Mesendoderm (in vitro differentiated cells): ENCODE results near the gene KNCN.

Experiments
- DNase-seq: peaks from one replicate; pipeline ENCODE4 v3.0.0; 2013
- H2AK5ac ChIP-seq: 2 replicates; pipeline ENCODE4 v1.6.1; 2013; ENCODE audit warnings: low read length, inconsistent platforms
- H2BK120ac ChIP-seq: 2 replicates; pipeline ENCODE4 v1.6.1; 2013; ENCODE audit warnings: low read depth, mild to moderate bottlenecking, low read length, moderate library complexity, mixed read lengths
- H2BK15ac ChIP-seq: replicated peaks from 2 replicates; pipeline ENCODE4 v1.6.1; 2013; ENCODE audit warnings: low read depth, mild to moderate bottlenecking, moderate library complexity
- H2BK5ac ChIP-seq: 2 replicates; pipeline ENCODE4 v1.6.1; 2013; ENCODE audit warnings: low read length, inconsistent platforms
- H3K18ac ChIP-seq: 2 replicates; pipeline ENCODE4 v1.6.1; 2013; ENCODE audit warnings: mild to moderate bottlenecking, low read length, mixed read lengths
- H3K23ac ChIP-seq: one replicate; pipeline ENCODE4 v1.6.1; 2013; ENCODE audit warnings: low read length
- H3K27ac ChIP-seq: 2 replicates; pipeline ENCODE4 v1.5.1; 2013; ENCODE audit warnings: low read depth, mild to moderate bottlenecking, inconsistent platforms, low read length, moderate library complexity
- H3K27me3 ChIP-seq: 2 replicates; pipeline ENCODE4 v1.6.1; 2013; ENCODE audit warnings: low read length, control low read depth, mild to moderate bottlenecking, inconsistent platforms; ENCODE audit not compliant: insufficient read depth, poor library complexity
- H3K36me3 ChIP-seq: 2 replicates; pipeline ENCODE4 v1.6.1; 2013; ENCODE audit warnings: low read length, inconsistent platforms; ENCODE audit not compliant: control insufficient read depth, insufficient read depth
- H3K4ac ChIP-seq: one replicate; pipeline ENCODE4 v1.6.1; 2013; ENCODE audit warnings: low read depth, mild to moderate bottlenecking, low read length, moderate library complexity
- H3K4me1 ChIP-seq: 2 replicates; pipeline ENCODE4 v1.6.1; 2013; ENCODE audit warnings: low read depth, low read length, inconsistent platforms; ENCODE audit not compliant: control insufficient read depth
- H3K4me2 ChIP-seq: 2 replicates; pipeline ENCODE4 v1.6.1; 2013; ENCODE audit warnings: low read length
- H3K4me3 ChIP-seq: 2 replicates; pipeline ENCODE4 v1.5.1; 2013; ENCODE audit warnings: mild to moderate bottlenecking, low read length
- H3K56ac ChIP-seq: one replicate; pipeline ENCODE4 v1.6.1; 2013; ENCODE audit warnings: low read length
- H3K79me1 ChIP-seq: 2 replicates; pipeline ENCODE4 v1.6.1; 2013; ENCODE audit warnings: low read length, inconsistent platforms
- H3K79me2 ChIP-seq: 2 replicates; pipeline ENCODE4 v1.6.1; 2013; ENCODE audit warnings: mild to moderate bottlenecking, low read length; ENCODE audit not compliant: control insufficient read depth, insufficient read depth
- H3K9ac ChIP-seq: 2 replicates; pipeline ENCODE4 v1.6.1; 2013; ENCODE audit warnings: low read length, inconsistent platforms
- H4K5ac ChIP-seq: one replicate; pipeline ENCODE4 v1.6.1; 2013; ENCODE audit warnings: low read length
- H4K8ac ChIP-seq: one replicate; pipeline ENCODE4 v1.6.1; 2013; ENCODE audit warnings: low read depth, mild to moderate bottlenecking, control low read depth, low read length, moderate library complexity
- WGBS: extraction: QIAGEN DNeasy Blood & Tissue Kit; methylation state at CpG from one replicate; pipeline ENCODE4 v1.1.7; 2013; ENCODE audit warnings: low lambda C conversion rate, missing lambda C conversion rate; ENCODE audit not compliant: insufficient coverage; ENCODE audit errors: extremely low coverage; 5-methylcytosine and 5-hydroxymethylcytosine counted together

Gene KNCN

DNA sequence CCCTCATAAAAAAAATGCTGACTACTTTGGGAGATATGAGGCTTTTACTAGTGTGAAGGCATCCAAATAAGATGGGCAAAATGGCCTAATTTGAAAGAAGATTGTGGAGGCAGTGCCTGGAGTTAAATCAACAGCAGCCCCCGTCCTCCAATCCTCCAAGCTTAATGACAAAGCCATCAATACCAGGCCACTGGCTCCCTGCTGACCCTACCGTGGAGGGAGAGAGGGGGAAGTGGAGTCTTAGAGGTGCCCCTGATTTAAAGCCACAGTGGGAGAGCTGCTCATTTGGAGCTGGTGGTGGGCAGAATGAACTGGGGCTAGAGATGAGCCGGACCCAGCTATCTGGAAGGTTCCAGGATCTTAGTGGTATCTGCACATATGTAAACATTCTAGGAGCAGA is 24.3 kb upstream of the KNCN start:
- no peak for DNase-seq
- Histone ChIP-seq H3K56ac (no peak overlapping the region), H3K27me3 (no peaks in the 10 kb centered on the region), H4K5ac (no peak overlapping the region), H3K18ac (no peak overlapping the region), H3K79me2 (no peaks in the 10 kb centered on the region), H4K8ac (no peak overlapping the region), H3K4ac (no peak overlapping the region), H2BK15ac (no peak overlapping the region), H2BK120ac (no peak overlapping the region), H3K9ac (no peak overlapping the region), H3K79me1 (no peaks in the 10 kb centered on the region), H2BK5ac (no peak overlapping the region), H3K27ac (no peak overlapping the region), H3K4me2 (no peak overlapping the region), H3K23ac (no peak overlapping the region), H3K4me3 (no peak overlapping the region), H3K36me3 (no peaks in the 10 kb centered on the region), H3K4me1 (no peaks in the 10 kb centered on the region), H2AK5ac (no peak overlapping the region)
- WGBS, result no CpG with 5 or more reads among the region's 3 CpGs

DNA sequence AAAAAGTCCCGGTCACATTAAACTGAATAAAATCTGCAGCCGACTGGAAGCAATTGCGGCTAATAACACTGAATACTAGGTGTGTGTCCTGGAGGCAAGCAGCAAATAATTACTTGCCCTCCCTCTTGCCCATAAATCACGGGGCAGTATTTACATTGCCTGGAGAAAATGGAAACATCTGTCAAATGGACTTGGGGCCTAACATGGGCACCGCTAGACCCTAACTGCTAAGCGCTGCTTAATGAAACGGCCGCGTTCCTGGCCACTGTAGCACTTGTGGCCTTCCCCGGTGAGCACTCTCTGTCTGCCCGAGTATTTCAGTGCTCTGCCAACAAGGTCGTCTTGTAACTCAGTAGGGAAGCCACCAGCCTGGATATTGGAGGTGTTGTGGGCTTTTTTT is 23.9 kb upstream of the KNCN start:
- no peak for DNase-seq
- Histone ChIP-seq H3K27ac (no peak overlapping the region), H4K5ac (no peak overlapping the region), H3K27me3 (no peaks in the 10 kb centered on the region), H3K4me1 (no peaks in the 10 kb centered on the region), H3K4me2 (no peak overlapping the region), H2BK120ac (no peak overlapping the region), H3K56ac (no peak overlapping the region), H3K4ac (no peak overlapping the region), H3K79me2 (no peaks in the 10 kb centered on the region), H3K23ac (no peak overlapping the region), H2BK15ac (no peak overlapping the region), H3K36me3 (no peaks in the 10 kb centered on the region), H3K18ac (no peak overlapping the region), H3K9ac (no peak overlapping the region), H3K4me3 (no peak overlapping the region), H2BK5ac (no peak overlapping the region), H3K79me1 (no peaks in the 10 kb centered on the region), H2AK5ac (no peak overlapping the region), H4K8ac (no peak overlapping the region)
- no CpG with 5 or more reads among the region's 12 CpGs for WGBS

DNA sequence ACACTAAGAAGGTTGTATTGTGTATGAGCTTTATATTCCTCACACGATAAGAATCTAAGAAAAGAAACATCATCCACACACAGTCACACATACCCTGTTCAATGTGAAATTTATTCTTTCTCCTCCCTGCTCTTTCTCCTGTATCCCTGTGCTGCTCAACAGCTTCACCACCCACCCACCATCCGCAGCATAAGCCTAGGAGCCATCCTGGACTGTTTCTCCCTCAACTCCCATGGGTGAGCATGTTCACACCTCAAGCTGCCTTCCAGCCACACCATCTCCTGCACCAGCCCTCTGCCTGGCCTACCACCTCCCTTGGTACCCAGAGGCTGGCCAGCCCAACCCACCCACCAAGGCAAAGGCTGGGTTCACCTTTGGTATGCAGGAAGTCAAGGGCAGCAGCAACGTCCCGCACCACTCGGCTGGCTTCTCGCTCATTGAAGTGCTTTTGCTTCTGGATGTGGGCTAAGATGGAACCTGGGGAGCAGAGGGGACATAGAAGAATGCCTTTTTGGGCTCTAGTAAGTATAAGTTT is 20.3 kb upstream of the KNCN start:
- DNase-seq, result no peak
- H3K18ac ChIP-seq, result no peak overlapping the region
- H3K27me3 ChIP-seq, result no peaks in the 10 kb centered on the region
- H2AK5ac ChIP-seq, result no peak overlapping the region
- H3K4me2 ChIP-seq, result no peak overlapping the region
- H3K36me3 ChIP-seq, result no peaks in the 10 kb centered on the region
- H2BK120ac ChIP-seq, result no peak overlapping the region
- peak overlapping the region; percentile 87 for H3K23ac ChIP-seq
- no peak overlapping the region for H3K4ac ChIP-seq
- H3K79me1 ChIP-seq, result no peaks in the 10 kb centered on the region
- no peak overlapping the region for H3K4me3 ChIP-seq
- H3K9ac ChIP-seq, result no peak overlapping the region
- no CpG with 5 or more reads among the region's 6 CpGs for WGBS
- H3K56ac ChIP-seq, result no peak overlapping the region
- no peaks in the 10 kb centered on the region for H3K79me2 ChIP-seq
- no peak overlapping the region for H2BK15ac ChIP-seq
- no peak overlapping the region for H4K5ac ChIP-seq
- no peaks in the 10 kb centered on the region for H3K4me1 ChIP-seq
- no peak overlapping the region for H3K27ac ChIP-seq
- H4K8ac ChIP-seq, result no peak overlapping the region
- H2BK5ac ChIP-seq, result no peak overlapping the region

DNA sequence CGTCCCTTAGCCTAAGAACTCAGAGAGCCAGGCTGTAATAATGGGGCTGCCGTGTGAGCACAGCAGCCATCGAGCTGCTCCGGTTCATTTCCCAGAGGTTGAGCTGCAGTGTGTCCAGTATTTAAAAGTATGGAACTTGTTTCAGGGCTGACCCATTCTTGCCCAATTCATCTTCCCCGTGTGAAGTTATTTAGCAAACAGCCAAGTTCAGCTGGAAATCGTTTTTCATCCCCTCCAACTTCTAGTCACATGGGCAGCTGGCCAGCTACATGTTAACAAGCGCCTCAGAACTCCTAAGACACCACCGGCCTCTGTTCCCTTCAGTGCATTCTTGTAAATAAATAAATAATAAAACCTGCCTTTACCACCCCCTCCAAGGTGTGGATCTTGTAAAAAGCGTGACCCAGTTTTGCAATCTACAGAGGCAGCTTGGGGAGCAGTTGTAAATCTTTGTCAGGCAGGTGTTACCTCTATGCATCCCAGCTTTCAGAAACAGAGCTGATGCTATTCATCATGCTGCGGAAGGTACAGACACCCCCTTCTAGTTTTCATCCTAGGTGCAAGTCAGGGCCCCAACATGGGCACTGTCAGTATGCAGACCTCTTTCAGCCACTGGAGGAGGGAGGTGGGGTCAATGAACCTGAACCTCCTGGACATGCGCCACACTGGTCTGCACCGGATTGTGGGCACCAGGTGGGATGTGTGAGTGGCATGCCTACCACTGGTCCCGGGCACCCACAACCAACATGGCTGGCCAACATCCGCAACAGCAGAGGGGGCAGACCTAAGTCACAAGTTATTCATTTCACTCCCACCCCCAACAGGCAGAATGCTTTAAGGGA is 18.7 kb upstream of the KNCN start:
- H3K4me1 ChIP-seq, result no peaks in the 10 kb centered on the region
- H3K4ac ChIP-seq, result no peak overlapping the region
- WGBS, result no CpG with 5 or more reads among the region's 14 CpGs
- H3K4me2 ChIP-seq, result no peak overlapping the region
- H2AK5ac ChIP-seq, result no peak overlapping the region
- no peaks in the 10 kb centered on the region for H3K79me2 ChIP-seq
- H3K27me3 ChIP-seq, result no peaks in the 10 kb centered on the region
- no peak overlapping the region for H3K27ac ChIP-seq
- no peak overlapping the region for H4K8ac ChIP-seq
- H3K79me1 ChIP-seq, result no peaks in the 10 kb centered on the region
- no peak overlapping the region for H2BK5ac ChIP-seq
- H3K18ac ChIP-seq, result no peak overlapping the region
- no peaks in the 10 kb centered on the region for H3K36me3 ChIP-seq
- H4K5ac ChIP-seq, result no peak overlapping the region
- no peak overlapping the region for H2BK120ac ChIP-seq
- no peak overlapping the region for H3K4me3 ChIP-seq
- H3K56ac ChIP-seq, result no peak overlapping the region
- no peak overlapping the region for H2BK15ac ChIP-seq
- DNase-seq, result no peak
- H3K23ac ChIP-seq, result peak overlapping the region; percentile 35
- no peak overlapping the region for H3K9ac ChIP-seq

DNA sequence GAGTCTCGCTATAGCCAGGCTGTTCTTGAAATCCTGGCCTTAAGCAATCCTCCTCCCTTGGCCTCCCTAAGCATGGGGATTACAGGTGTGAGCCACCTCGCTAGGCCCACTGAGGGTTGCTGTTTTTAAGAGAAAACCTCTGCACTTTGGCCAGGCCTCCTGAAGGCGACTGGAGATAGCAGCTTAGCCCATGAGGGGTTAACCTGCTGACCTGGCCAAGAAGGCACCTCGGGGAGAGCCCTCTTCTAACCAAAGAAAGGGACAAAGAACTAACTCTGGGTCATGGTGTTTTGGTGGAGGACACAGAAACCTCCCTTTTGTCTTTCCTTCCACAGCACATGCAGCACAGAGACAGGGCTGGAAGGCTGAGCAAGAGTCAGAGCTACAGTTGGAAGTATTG is 17.7 kb upstream of the KNCN start:
- H3K23ac ChIP-seq, result no peak overlapping the region
- H4K8ac ChIP-seq, result no peak overlapping the region
- no peak overlapping the region for H2AK5ac ChIP-seq
- H3K4me2 ChIP-seq, result no peak overlapping the region
- H3K36me3 ChIP-seq, result no peaks in the 10 kb centered on the region
- no peaks in the 10 kb centered on the region for H3K79me2 ChIP-seq
- no peak overlapping the region for H3K56ac ChIP-seq
- H3K4me3 ChIP-seq, result no peak overlapping the region
- no peak overlapping the region for H3K18ac ChIP-seq
- H3K4me1 ChIP-seq, result no peaks in the 10 kb centered on the region
- no peak for DNase-seq
- WGBS, result no CpG with 5 or more reads among the region's 4 CpGs
- no peak overlapping the region for H2BK5ac ChIP-seq
- H2BK120ac ChIP-seq, result no peak overlapping the region
- H3K9ac ChIP-seq, result no peak overlapping the region
- H3K27me3 ChIP-seq, result no peaks in the 10 kb centered on the region
- no peak overlapping the region for H3K27ac ChIP-seq
- no peak overlapping the region for H3K4ac ChIP-seq
- no peak overlapping the region for H4K5ac ChIP-seq
- no peak overlapping the region for H2BK15ac ChIP-seq
- H3K79me1 ChIP-seq, result no peaks in the 10 kb centered on the region
